ENCODE results near the gene PAGE2B.

DNA sequence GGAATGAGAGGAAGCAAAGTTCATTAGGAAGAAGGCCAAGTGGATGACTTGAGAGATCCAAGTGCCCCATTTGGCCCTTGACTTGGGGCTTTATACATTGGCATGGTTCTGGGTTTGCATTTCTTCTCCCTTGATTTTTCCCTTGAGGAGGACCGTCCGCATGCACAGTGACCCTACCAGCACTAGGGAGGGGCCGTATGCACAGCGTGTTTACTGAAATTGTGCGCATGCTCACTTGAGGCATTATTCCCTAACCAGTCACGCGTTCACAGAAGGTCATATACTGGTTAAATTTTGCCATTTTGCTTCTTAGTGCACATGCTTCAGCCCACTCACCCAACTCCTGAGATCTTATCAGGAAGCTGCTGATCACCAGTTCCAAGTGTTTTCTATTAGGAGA is 49.1 kb downstream of the PAGE2B start:
- TF ChIP-seq, protein P1, sequence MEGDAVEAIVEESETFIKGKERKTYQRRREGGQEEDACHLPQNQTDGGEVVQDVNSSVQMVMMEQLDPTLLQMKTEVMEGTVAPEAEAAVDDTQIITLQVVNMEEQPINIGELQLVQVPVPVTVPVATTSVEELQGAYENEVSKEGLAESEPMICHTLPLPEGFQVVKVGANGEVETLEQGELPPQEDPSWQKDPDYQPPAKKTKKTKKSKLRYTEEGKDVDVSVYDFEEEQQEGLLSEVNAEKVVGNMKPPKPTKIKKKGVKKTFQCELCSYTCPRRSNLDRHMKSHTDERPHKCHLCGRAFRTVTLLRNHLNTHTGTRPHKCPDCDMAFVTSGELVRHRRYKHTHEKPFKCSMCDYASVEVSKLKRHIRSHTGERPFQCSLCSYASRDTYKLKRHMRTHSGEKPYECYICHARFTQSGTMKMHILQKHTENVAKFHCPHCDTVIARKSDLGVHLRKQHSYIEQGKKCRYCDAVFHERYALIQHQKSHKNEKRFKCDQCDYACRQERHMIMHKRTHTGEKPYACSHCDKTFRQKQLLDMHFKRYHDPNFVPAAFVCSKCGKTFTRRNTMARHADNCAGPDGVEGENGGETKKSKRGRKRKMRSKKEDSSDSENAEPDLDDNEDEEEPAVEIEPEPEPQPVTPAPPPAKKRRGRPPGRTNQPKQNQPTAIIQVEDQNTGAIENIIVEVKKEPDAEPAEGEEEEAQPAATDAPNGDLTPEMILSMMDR (IDR thresholded peaks at IDR 0.05) = no peak
- TF ChIP-seq POLR2A (IDR thresholded peaks at IDR 0.05) = no peak

Measured in tibial nerve (tissue), 3 donors.